ENCODE measurements around the gene AKAP17A.
"Not testable (repeated sequence)": the region's sequence is repeated elsewhere in the genome, so short reads cannot be mapped to it uniquely, and the experiment has no call there.

Gene AKAP17A

DNA sequence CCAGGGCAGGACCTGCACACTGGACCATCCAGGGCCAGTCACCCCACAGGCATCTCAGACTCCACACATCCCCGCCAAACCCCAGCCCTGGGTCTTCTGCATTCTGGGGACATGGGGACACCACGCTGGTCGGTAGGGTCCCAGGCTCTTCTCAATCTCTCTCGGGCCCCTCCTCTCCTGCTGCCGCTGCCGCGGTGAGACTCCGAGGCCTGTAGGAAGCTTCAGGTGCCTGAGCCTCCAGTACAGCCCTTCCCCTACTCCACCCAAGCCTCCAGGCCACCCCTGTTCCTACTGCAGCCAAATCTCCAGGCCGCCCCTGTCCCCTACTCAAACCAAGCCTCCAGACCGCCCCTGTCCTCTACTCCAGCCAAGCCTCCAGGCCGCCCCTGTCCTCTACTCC lies 17.9 kb downstream of the AKAP17A start:
- DNase-seq (ENCODE audit: low read depth) = no peak

DNA sequence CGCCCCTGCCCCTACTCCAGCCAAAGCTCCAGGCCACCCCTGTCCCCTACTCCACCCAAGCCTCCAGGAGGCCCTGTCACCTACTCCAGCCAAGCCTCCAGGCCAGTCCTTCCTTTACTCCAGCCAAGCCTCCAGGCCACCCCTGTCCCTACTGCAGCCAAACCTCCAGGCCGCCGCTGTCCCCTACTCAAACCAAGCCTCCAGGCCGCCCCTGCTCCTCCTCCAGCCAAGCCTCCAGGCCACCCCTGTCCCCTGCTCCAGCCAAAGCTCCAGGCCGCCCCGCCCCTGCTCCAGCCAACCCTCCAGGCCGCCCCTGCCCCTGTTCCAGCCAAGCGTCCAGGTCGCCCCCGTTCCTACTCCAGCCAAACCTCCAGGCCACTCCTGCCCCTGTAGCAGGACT lies 18.4 kb downstream of the AKAP17A start:
- no peak for DNase-seq (ENCODE audit: low read depth)

DNA sequence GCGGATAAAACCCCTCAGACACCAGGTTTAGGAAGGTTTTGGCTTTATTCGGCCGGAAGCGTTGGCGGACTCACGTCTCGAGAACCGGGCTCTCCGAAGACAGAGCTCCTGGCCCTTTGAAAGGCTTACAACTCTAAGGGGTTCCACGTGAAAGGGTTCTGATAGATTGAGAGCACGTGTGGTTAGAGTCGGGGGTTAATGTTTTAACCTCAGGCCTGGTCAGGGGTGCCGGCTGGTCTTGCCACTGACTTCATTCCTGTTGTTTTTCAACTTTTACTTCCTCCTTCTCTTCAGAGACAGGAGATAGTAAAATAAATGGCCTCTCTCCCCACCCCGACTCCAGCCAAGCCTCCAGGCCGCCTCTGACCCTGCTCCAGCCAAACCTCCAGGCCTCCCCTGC lies 18.8 kb downstream of the AKAP17A start:
- DNase-seq (ENCODE audit: low read depth) = no peak

DNA sequence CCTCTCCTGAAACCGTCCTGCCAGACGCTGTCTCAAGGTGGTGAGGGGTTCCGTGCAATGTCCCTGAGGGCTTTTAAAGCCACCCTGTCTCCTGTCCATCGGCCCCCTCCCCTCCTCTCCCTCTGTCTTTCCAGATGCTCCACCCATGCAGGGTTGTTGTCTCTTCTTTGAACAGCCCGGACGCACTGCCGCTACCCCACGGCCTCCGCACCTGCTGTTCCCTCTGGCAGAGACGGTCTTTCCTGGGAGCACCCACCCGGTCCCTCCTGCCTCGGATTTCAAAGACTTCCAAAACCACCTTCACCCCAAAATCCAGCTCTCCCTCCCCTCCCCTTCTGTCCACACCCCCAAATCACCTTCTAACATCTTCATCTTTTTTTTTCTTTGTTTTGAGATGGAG lies 19.3 kb downstream of the AKAP17A start:
- no peak for DNase-seq (ENCODE audit: low read depth)

DNA sequence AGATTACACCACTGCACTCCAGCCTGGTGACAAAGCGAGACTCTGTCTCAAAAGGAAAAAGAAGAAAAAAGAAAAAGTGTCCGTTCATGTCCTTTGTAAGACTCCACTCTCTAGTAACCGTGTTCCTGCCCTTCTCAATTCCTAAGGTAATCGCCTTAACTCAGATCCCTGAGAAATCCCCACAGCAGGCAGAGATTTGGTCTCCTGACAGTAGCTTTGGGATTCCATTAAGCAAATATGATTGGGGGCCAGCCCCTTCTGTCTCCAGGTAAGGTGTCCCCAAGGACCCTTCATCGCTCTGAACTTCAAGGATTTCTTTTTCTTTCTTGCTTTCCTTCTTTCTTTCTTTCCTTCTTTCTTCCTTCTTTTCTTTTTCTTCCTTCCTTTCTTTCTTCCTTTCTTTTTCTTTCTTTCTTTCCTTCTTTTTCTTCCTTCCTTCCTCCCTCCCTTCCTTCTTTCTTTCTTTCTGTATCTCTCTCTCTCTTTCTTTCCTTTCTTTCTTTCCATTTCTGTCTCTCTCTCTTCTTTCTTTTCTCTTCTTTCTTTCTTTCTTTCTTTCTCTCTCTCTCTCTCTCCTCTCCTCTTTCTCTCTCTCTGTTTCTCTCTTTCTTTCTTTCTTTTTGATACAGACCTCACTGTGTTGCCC lies 21.4 kb downstream of the AKAP17A start:
- no peak for DNase-seq (ENCODE audit: low read depth)

DNA sequence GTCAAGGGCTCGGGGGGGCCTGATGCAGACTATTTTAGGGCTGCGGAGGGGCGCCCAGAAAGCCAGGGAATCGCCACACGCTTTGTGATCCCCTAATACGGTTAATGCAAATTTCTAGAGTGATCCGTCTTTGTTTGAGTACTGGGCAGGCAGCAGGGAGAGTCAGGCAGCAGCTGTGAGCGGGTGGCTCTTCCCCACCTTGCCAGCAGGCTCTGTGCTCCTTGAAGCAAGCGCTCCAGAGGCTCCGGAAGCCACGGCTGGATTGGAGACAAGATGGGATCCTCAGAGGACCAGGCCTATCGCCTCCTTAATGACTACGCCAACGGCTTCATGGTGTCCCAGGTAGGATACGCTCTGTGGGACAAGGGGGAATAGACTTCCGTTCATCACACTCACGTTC lies 23.5 kb downstream of the AKAP17A start, which contains the start of gene ASMT:
Gene ASMT, plus strand, starts transcription at position 133 of the 400 bp plus-strand sequence. Its CDS starts 141 bp downstream, at position 274.
- no peak for DNase-seq (ENCODE audit: low read depth)

DNA sequence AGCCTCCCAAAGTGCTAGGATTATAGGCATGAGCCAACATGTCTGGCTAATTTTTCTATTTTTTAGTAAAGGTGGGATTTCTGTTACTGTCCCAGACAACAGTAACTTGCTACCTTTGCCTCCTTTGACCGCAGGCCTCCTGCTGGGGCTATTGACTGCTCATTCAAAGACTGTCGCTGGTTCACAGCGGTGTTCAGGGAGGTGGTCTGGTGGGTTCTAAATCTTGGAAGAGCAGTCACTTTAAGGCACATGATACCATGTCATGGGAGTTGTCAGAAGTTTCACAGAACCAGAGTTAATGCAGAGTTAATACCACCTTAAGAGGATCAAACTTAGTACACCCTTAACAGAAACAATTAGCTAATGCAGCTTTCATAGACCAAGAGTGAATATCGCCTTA lies 27.3 kb downstream of the AKAP17A start:
- DNase-seq (ENCODE audit: low read depth) = no peak

DNA sequence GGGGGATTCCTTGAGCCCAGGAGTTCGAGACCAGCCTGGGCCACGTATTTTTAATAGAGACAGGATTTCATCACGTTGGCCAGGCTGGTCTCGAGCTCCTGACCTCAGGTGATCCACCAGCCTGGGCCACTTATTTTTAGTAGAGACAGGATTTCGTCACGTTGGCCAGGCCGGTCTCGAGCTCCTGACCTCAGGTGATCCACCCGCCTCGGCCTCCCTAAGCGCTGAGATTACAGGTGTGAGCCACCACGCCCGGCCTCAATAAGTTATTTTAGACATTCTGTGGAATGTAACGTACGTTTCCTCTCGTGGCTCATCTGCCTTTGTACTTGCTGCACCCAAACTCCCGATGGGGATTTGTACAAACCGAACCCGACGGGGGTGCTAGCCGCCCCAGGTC lies 32.3 kb downstream of the AKAP17A start:
- DNase-seq (ENCODE audit: low read depth) = no peak

DNA sequence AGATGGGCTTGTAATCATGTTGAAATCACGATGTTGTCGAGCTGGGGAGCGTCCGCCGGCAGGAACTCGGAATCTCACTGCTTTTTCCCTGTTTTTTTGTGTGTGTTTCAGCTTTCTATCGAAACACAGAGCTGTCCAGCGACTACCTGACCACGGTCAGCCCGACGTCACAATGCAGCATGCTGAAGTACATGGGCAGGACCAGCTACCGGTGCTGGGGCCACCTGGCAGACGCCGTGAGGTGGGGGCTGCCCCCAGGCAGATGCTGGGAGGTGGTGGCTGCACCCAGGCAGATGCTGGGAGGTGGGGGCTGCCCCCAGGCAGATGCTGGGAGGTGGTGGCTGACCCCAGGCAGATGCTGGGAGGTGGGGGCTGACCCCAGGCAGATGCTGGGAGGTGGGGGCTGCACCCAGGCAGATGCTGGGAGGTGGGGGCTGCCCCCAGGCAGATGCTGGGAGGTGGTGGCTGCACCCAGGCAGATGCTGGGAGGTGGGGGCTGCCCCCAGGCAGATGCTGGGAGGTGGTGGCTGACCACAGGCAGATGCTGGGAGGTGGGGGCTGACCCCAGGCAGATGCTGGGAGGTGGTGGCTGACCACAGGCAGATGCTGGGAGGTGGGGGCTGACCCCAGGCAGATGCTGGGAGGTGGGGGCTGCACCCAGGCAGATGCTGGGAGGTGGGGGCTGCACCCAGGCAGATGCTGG lies 32.9 kb downstream of the AKAP17A start:
- DNase-seq (ENCODE audit: low read depth) = not testable (repeated sequence)

DNA sequence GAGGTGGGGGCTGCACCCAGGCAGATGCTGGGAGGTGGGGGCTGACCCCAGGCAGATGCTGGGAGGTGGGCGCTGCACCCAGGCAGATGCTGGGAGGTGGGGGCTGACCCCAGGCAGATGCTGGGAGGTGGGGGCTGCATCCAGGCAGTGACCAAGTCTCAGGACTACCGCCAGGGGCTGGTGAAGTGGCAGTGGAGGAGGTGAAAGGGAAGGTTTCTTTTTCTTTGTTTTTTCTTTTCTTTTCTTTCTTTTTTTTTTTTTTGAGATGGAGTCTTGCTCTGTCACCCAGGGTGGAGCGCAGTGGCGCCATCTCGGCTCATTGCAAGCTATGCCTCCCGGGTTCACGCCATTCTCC lies 33.4 kb downstream of the AKAP17A start:
- DNase-seq (ENCODE audit: low read depth) = not testable (repeated sequence)

DNA sequence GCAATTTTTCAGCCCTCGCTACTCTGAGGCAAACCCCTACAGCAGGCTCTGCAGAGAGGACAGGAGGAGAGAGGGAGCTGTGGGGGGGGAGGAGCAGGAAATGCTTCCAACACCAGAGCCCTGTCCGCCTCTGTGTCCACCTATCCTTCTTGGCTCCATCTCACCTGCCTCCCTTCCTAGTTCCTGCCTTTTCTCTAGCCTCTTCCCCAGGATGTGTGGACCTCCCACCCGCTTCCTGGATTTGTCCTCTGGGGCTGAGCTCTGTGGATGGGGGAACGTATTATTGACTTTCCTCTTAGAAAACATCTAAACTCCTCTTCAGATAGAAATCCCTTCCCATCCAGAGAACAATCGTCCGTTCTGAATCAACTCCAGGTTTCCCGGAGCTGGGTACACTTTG lies 37.8 kb downstream of the AKAP17A start:
- DNase-seq (ENCODE audit: low read depth) = no peak

DNA sequence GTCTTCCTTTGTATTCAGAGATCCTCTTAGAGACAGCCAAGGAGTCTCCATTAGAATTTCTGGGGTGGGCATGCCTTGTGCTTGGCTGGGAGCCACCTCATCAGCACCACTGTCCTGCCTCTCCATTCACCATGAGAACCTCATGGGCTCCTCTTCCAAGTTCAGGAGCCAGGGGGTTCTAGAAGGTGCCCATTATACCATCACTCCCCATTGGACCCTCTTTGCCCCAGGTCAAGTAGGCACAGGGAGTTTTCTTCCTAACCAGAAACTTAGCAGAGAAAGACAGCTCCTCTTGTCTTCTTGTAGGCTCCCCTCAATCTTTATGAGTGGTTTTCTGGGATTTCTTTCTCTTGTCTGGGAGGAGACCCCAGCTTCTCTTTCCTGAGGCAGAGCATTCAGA lies 54.6 kb downstream of the AKAP17A start:
- no peak for DNase-seq (ENCODE audit: low read depth)

DNA sequence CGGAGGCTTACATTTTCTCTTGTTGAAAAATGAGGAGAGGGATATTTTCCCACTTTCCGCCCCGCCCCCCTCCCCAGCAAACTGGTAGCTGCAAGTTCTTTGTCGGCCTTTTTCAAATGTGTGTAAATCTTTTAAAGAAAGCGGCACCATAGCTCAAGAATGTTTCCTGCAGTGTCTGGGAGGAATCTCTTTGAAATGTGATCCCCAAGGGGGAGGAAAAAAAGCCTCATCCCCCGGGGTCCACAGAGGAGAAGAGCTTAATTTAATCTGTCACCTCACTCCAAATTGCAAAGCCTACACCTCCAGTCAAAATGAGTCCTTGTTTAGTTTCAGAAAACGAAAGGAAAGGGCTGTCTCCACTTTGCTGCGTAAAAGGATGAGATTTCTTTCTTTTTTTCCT lies 58.2 kb downstream of the AKAP17A start:
- DNase-seq (ENCODE audit: low read depth) = no peak

All from stimulated activated CD8-positive, alpha-beta memory T cell treated with anti-CD3 and anti-CD28 coated beads, Interleukin-4, amount 100 ng/mL, for 24 hours (primary cell).